ENCODE results near the gene ATP8B4.

- TF ChIP-seq CTCF (IDR thresholded peaks at IDR 0.05) (no peak), POLR2A (IDR thresholded peaks at IDR 0.05) (no peak), POLR2AphosphoS5 (IDR thresholded peaks at IDR 0.05; ENCODE audit: insufficient read depth in 1 of 2, low read depth in 1 of 2) (no peak)
Observed at GRCh38 chr15:49977306-49977705, 141.7 kb downstream of the ATP8B4 start.
